A673 (cell line): Measurements from ENCODE around the gene SATB1.

Experiments used
- EZH2 ChIP-seq: fragments of 200-600 bp; sonication (generic); IDR thresholded peaks from 2 replicates; pipeline ENCODE4 v1.6.1; 2017; ENCODE audit warnings: borderline replicate concordance, low read depth, mild to moderate bottlenecking, mixed read lengths, antibody characterized with exemption, low read length; ENCODE audit not compliant: poor library complexity, severe bottlenecking
- TF ChIP-seq, protein P1 (sequence below): fragments of 300-800, 200-600 bp; sonication (generic); conservative IDR thresholded peaks from 2 replicates; pipeline ENCODE4 v1.5.1; 2017; ENCODE audit warnings: low read depth, mild to moderate bottlenecking, antibody characterized with exemption, low read length, moderate library complexity, mixed read lengths

DNA sequence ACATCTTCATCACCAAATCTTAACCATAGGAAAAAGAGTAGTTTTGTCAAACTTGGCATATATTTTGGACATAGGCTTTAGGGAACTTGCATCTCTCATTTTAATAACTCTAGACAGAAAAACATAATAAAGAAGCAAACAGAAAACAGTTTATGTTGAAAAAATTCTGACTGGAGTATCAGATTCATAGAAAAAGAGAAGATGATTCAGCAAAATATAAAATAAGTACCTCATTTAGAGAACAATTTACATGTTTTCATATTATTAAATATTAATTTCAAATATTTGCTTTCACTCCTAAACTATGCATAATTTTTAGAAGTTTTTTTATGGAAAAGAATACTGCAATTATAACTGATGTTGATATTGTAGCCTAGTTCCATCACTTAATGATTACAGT, 12.5 kb downstream of the SATB1 start:
- TF ChIP-seq, protein P1, sequence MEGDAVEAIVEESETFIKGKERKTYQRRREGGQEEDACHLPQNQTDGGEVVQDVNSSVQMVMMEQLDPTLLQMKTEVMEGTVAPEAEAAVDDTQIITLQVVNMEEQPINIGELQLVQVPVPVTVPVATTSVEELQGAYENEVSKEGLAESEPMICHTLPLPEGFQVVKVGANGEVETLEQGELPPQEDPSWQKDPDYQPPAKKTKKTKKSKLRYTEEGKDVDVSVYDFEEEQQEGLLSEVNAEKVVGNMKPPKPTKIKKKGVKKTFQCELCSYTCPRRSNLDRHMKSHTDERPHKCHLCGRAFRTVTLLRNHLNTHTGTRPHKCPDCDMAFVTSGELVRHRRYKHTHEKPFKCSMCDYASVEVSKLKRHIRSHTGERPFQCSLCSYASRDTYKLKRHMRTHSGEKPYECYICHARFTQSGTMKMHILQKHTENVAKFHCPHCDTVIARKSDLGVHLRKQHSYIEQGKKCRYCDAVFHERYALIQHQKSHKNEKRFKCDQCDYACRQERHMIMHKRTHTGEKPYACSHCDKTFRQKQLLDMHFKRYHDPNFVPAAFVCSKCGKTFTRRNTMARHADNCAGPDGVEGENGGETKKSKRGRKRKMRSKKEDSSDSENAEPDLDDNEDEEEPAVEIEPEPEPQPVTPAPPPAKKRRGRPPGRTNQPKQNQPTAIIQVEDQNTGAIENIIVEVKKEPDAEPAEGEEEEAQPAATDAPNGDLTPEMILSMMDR: no peak
- TF ChIP-seq EZH2: no peak
